Measurements from ENCODE around the gene MT1B. TPM values are rescaled to one million over a fixed set of nuclear protein-coding genes. Genes with fewer than 3 reads are reported as not detected.
A peak's percentile ranks its signal among the peaks of the same experiment; 100 is the strongest.

The MT1B gene
- total RNA-seq, 4 donors from 2014 or later: not detected

- Histone ChIP-seq H3K27ac (peak overlapping the region in 3 of 4 donors; percentile 12 to 45 (median 14)), H3K36me3 (no peaks in the 10 kb centered on the region), H3K4me1 (peaks cover 0 to 27% (median 18%) of the 10 kb centered on the region in 4 donors), H3K27me3 (peaks cover 0 to 33% of the 10 kb centered on the region in 2 donors), H3K4me3 (peak overlapping the region; percentile 8 to 41 (median 27)), H3K9me3 (no peaks in the 10 kb centered on the region)
- peak; percentile 38 to 47 for TF ChIP-seq EP300 (IDR thresholded peaks at IDR 0.05)
- peak in 4 of 5 experiments; percentile 30 to 55 (median 42) for TF ChIP-seq CTCF (IDR thresholded peaks at IDR 0.05)
- no peak for TF ChIP-seq POLR2A (IDR thresholded peaks at IDR 0.05)
- peak; percentile 19 to 41 for DNase-seq (ENCODE audit: low spot score in 2 of 2)
- WGBS, 2 donors: 12 to 16% methylated on average over 16 to 42 of the region's 42 CpGs
These were observed 8.5 kb upstream of the MT1B start for GRCh38 chr16:56643080-56643778.

GRCh38 chr16:56643833-56644232, 7.9 kb upstream of the MT1B start:
- H3K27ac ChIP-seq: peak overlapping the region in 1 of 4 donors; percentile 45

GRCh38 chr16:56645311-56645710, 6.4 kb upstream of the MT1B start:
- no peaks in the 10 kb centered on the region for H3K9me3 ChIP-seq
- 93 to 96% methylated on average over 1 of the region's 1 CpG for WGBS, 2 donors
- peaks cover 0 to 16% (median 10%) of the 10 kb centered on the region in 4 donors for H3K4me1 ChIP-seq
- H3K36me3 ChIP-seq: no peaks in the 10 kb centered on the region
- peaks cover 0 to 24% of the 10 kb centered on the region in 2 donors for H3K27me3 ChIP-seq
- no peak for DNase-seq (ENCODE audit: low spot score in 2 of 2)
- H3K27ac ChIP-seq: no peak overlapping the region
- no peak for TF ChIP-seq POLR2A (IDR thresholded peaks at IDR 0.05)
- no peak for TF ChIP-seq EP300 (IDR thresholded peaks at IDR 0.05)
- no peak for TF ChIP-seq CTCF (IDR thresholded peaks at IDR 0.05)
- no peak overlapping the region for H3K4me3 ChIP-seq

More at GRCh38 chr16:56643833-56644232, 7.9 kb upstream of the MT1B start:
- Histone ChIP-seq H3K9me3 (no peaks in the 10 kb centered on the region), H3K36me3 (no peaks in the 10 kb centered on the region), H3K4me1 (peaks cover 0 to 21% (median 13%) of the 10 kb centered on the region in 4 donors), H3K4me3 (peak overlapping the region in 3 of 4 donors; percentile 14 to 41 (median 40)), H3K27me3 (peaks cover 0 to 31% of the 10 kb centered on the region in 2 donors)
- TF ChIP-seq CTCF (IDR thresholded peaks at IDR 0.05) (no peak), POLR2A (IDR thresholded peaks at IDR 0.05) (no peak), EP300 (IDR thresholded peaks at IDR 0.05) (no peak)
- DNase-seq (ENCODE audit: low spot score in 2 of 2): no peak
- 50 to 52% methylated on average over 5 of the region's 5 CpGs for WGBS, 2 donors

GRCh38 chr16:56645838-56646237, 5.8 kb upstream of the MT1B start:
- TF ChIP-seq POLR2A (IDR thresholded peaks at IDR 0.05): no peak
- no peak for TF ChIP-seq EP300 (IDR thresholded peaks at IDR 0.05)
- Histone ChIP-seq H3K9me3 (no peaks in the 10 kb centered on the region), H3K4me3 (no peak overlapping the region), H3K4me1 (peaks cover 0 to 16% (median 10%) of the 10 kb centered on the region in 4 donors), H3K36me3 (no peaks in the 10 kb centered on the region), H3K27me3 (peaks cover 0 to 24% of the 10 kb centered on the region in 2 donors), H3K27ac (no peak overlapping the region)
- DNase-seq (ENCODE audit: low spot score in 2 of 2): no peak
- WGBS, 2 donors: 0% methylated on average over 1 of the region's 1 CpG

- peaks cover 0 to 27% of the 10 kb centered on the region in 2 donors for H3K27me3 ChIP-seq
These were observed 3.9 kb upstream of the MT1B start for GRCh38 chr16:56647641-56648431.

More at GRCh38 chr16:56647641-56648431, 3.9 kb upstream of the MT1B start:
- TF ChIP-seq POLR2A (IDR thresholded peaks at IDR 0.05): no peak
- TF ChIP-seq EP300 (IDR thresholded peaks at IDR 0.05): no peak
- no peak for TF ChIP-seq CTCF (IDR thresholded peaks at IDR 0.05)
- 32 to 39% methylated on average over 25 to 29 of the region's 33 CpGs for WGBS, 2 donors
- Histone ChIP-seq H3K4me3 (no peak overlapping the region), H3K4me1 (peaks cover 0 to 13% (median 10%) of the 10 kb centered on the region in 4 donors), H3K36me3 (no peaks in the 10 kb centered on the region), H3K9me3 (no peaks in the 10 kb centered on the region), H3K27ac (no peak overlapping the region)
- no peak for DNase-seq (ENCODE audit: low spot score in 2 of 2)
